Left colon (tissue), 2 donors: ENCODE data around the gene C1orf198. TPM values are rescaled to one million over a fixed set of nuclear protein-coding genes. Genes with fewer than 3 reads are reported as not detected.

Experiments used
- ATAC-seq: fragments of 200-7000 bp; cut with Tn5 transposase; one replicate; pipeline ENCODE4 v1.9.1; 2020; ENCODE audit warnings: mild to moderate bottlenecking, moderate library complexity
- DNase-seq, 2 donors: peaks; one replicate each; pipeline ENCODE4 v3.0.0-alpha.2; 2020
- intact Hi-C, 2 donors: fragments of 100-400 bp; cut with DNase I in 1 of 2; cut with micrococcal nuclease in 1 of 2; formaldehyde crosslinking; loops; one replicate each; pipeline versions ENCODE4 v1.11.2 to v1.14.0; 2022; cut with DNase I, micrococcal nuclease
- total RNA-seq, 2 donors: library from RNA; stranded (reverse); fragmentation: NEBNext Ultra II Directional; extraction: Animal tissue kit (Norgen Biotek cat#: 25700); gene quantifications; one replicate each; pipeline ENCODE4 v1.2.1, GENCODE V29; 2021
- donor health status: DM: no; HTN: no; CAD: no.
- donor health status: DM: yes; HTN: yes; CAD: no.

C1orf198 gene
- total RNA-seq, 2 donors from 2014 or later, result 14.4 to 16.6 TPM

GRCh38 chr1:230895452-230895851, 27.1 kb upstream of the C1orf198 start:
- intact Hi-C loops, result no loop called here
- no peak for DNase-seq
- no peak for ATAC-seq

GRCh38 chr1:230894664-230895063, 26.3 kb upstream of the C1orf198 start:
- intact Hi-C loops, result no loop called here
- ATAC-seq (no peak), DNase-seq (no peak)

- no peak for ATAC-seq
- DNase-seq, result no peak
- intact Hi-C loops, result no loop called here
Measured at GRCh38 chr1:230894032-230894431, 25.7 kb upstream of the C1orf198 start.

- DNase-seq (no peak), ATAC-seq (no peak)
- intact Hi-C loops, result no loop called here
Measured at GRCh38 chr1:230892018-230892491, 23.7 kb upstream of the C1orf198 start.

GRCh38 chr1:230891413-230891812, 23.1 kb upstream of the C1orf198 start:
- DNase-seq (no peak), ATAC-seq (no peak)
- intact Hi-C loops, result no loop called here

GRCh38 chr1:230884646-230885045, 16.3 kb upstream of the C1orf198 start:
- intact Hi-C loops, result no loop called here
- no peak for ATAC-seq
- no peak for DNase-seq

GRCh38 chr1:230883967-230884366, 15.6 kb upstream of the C1orf198 start:
- no peak for DNase-seq
- intact Hi-C loops, result no loop called here
- ATAC-seq, result no peak

GRCh38 chr1:230879778-230880177, 11.5 kb upstream of the C1orf198 start:
- no peak for ATAC-seq
- no peak for DNase-seq
- intact Hi-C loops, result no loop called here

GRCh38 chr1:230878591-230878990, 10.3 kb upstream of the C1orf198 start:
- DNase-seq (no peak), ATAC-seq (no peak)
- intact Hi-C loops, result no loop called here

- ATAC-seq (no peak), DNase-seq (no peak)
- intact Hi-C loops, result no loop called here
Measured at GRCh38 chr1:230877924-230878590, 9.7 kb upstream of the C1orf198 start.

GRCh38 chr1:230877146-230877923, 9.0 kb upstream of the C1orf198 start:
- no peak for DNase-seq
- intact Hi-C loops, result no loop called here
- ATAC-seq, result no peak

GRCh38 chr1:230876660-230877059, 8.3 kb upstream of the C1orf198 start:
- intact Hi-C loops, result no loop called here
- ATAC-seq (no peak), DNase-seq (no peak)

- intact Hi-C loops, result no loop called here
- ATAC-seq (no peak), DNase-seq (no peak)
Measured at GRCh38 chr1:230875370-230875769, 7.0 kb upstream of the C1orf198 start.

GRCh38 chr1:230870916-230871315, 2.6 kb upstream of the C1orf198 start:
- ATAC-seq (no peak), DNase-seq (no peak)
- intact Hi-C loops, result no loop called here

- DNase-seq (no peak), ATAC-seq (no peak)
- intact Hi-C loops, result no loop called here
Measured at GRCh38 chr1:230869500-230869899, 1.2 kb upstream of the C1orf198 start.

GRCh38 chr1:230868736-230869385, 540 bp upstream of the C1orf198 start:
- peak; percentile 77 for ATAC-seq
- intact Hi-C loops, result no loop called here
- DNase-seq, result peak; percentile 55 to 76

- no peak for ATAC-seq
- intact Hi-C loops, result no loop called here
- DNase-seq, result no peak
Measured at GRCh38 chr1:230867101-230867902, 1.0 kb downstream of the C1orf198 start.

GRCh38 chr1:230866171-230867070, 1.9 kb downstream of the C1orf198 start:
- intact Hi-C loops, result no loop called here
- DNase-seq (no peak), ATAC-seq (no peak)
